GM12864 (cell line): ENCODE data around the gene EXOC6.

ENCODE experiments used
- DNase-seq: peaks from one replicate; pipeline ENCODE4 v3.0.0-alpha.2; 2011; ENCODE audit warnings: low read depth
- H3K4me3 ChIP-seq: 2 replicates; pipeline ENCODE4 v1.5.1; 2011; ENCODE audit warnings: mild to moderate bottlenecking, low read depth, low read length, control low read depth
- TF ChIP-seq, protein P1 (sequence below): IDR thresholded peaks from 2 replicates; pipeline ENCODE4 v1.5.1; 2011; ENCODE audit warnings: low read depth, mild to moderate bottlenecking, moderate library complexity, low read length, control low read depth, inconsistent platforms; ENCODE audit errors: missing control alignments

EXOC6 gene

DNA sequence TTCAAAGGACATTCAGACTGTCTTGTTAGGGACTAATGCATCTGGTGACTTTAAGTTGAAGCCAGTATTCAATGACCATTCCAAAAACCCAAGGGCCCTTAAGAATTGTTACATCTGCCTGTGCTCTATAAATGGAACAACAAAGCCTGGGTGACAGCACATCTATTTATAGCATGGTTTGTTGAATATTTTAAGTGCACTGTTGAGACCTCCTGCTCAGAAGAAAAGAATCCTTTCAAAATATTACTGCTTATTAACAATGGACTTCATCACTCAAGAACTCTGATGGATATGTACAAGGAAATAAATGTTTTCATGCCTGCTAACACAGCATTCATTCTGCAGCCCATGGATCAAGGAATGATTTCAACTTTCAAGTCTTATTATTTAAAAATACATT is 179.2 kb downstream of the EXOC6 start:
- no peak for DNase-seq
- H3K4me3 ChIP-seq = no peak overlapping the region
- TF ChIP-seq, protein P1, sequence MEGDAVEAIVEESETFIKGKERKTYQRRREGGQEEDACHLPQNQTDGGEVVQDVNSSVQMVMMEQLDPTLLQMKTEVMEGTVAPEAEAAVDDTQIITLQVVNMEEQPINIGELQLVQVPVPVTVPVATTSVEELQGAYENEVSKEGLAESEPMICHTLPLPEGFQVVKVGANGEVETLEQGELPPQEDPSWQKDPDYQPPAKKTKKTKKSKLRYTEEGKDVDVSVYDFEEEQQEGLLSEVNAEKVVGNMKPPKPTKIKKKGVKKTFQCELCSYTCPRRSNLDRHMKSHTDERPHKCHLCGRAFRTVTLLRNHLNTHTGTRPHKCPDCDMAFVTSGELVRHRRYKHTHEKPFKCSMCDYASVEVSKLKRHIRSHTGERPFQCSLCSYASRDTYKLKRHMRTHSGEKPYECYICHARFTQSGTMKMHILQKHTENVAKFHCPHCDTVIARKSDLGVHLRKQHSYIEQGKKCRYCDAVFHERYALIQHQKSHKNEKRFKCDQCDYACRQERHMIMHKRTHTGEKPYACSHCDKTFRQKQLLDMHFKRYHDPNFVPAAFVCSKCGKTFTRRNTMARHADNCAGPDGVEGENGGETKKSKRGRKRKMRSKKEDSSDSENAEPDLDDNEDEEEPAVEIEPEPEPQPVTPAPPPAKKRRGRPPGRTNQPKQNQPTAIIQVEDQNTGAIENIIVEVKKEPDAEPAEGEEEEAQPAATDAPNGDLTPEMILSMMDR = no peak

DNA sequence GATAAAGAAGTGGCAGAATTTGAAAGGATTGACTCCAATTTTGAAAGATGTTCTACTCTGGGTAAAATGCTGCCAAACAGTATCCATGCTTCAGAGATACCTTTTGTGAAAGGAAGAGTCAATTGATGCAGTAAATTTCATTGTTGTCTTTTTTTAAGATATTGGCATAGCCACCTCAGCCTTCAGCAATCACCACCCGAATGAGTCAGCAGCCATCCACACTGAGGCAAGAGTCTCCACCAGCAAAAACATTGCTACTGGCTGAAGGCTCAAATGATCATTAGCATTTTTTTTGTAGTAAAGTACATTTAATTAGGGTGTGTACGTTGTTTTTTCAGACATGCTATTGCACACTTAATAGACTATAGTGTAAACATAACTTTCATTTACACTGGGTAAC is 180.6 kb downstream of the EXOC6 start:
- TF ChIP-seq, protein P1 = no peak
- no peak overlapping the region for H3K4me3 ChIP-seq
- no peak for DNase-seq

DNA sequence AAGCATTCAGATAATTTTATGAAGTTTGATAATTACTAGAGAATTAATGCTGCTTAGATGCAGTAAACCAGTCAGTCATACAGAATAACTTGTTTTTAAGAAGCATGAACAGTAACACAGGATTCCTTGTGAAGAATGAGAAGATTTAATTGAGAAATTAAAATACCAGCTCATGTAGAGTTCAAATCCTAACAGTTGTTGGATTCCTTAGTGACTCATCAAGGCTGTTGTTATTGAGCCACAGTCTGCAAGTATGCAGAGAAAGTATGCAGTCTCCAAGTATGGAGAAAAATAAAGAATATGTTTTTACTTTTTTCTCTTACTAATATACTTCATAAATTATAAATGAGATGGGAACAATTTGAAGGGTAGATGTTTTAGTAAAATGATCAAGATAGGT is 182.1 kb downstream of the EXOC6 start:
- no peak for DNase-seq
- TF ChIP-seq, protein P1 = no peak
- H3K4me3 ChIP-seq = no peak overlapping the region

DNA sequence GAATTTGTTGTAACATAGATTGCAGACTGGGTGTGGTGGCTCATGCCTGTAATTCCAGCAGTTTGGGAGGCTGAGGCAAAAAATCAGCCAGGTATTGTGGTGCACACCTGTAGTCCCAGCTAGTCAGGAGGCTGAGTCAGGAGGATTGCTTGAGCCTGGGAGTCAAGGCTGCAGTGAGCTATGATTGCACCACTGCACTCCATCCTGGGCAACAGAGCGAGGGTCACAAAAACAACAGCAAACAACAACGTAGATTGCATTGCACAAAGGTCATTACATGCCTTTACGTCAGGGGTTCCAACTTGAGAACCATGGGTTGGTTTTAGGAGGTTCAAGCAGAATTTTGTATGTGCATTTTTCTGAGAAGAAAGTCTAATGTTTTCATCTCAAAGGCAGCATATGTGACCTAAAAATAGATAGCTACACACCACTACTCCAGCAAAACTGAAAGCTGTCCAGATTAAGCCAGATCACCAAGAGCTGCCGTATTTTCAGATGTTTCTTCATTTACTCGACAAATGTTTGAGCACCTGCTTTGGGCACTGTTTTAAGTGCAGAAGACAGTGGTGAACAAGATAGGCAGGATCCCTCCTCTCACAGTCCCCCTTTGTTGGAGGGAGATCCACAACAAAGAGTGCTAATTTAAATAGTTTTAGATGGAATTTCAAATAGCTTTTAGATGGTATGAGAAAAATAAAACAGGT is 183.9 kb downstream of the EXOC6 start:
- TF ChIP-seq, protein P1 = no peak
- DNase-seq = no peak

DNA sequence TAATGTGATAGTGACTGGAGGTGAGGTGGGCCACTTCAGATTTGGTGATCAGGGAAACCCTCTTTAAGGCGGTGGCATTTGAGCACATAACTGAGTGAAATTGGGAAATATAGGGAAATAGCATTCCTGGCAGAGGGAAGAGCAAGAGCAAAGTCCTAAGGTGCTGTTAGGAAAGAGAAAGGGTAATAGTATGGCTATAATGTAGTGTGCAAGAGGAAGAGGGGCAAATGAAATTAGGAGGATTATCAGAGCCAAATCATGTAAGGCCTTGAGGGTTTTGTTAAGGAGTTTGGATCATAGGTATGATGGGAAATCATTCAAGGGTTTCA is 184.5 kb downstream of the EXOC6 start:
- no peak for DNase-seq
- no peak overlapping the region for H3K4me3 ChIP-seq
- TF ChIP-seq, protein P1 = no peak

More for the DNA sequence above, 183.9 kb downstream of the EXOC6 start:
- no peak overlapping the region for H3K4me3 ChIP-seq

DNA sequence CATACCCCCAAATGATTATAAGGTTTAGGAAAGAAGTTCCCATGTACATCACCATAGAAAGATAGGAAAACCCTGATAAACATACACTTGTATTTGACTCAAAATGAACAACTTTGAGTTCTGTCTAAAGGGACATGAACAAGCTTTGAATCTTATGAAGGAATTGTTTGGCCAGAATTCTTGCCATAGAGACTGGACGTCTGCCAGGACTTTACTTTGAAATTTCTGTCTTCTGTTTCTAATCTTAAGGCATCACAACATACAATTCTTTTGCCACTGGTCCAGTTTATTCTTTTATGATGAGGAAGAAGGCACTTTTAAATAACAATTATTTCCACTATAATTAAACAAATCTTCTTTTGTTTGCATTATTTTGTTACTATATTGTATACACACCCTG is 186.1 kb downstream of the EXOC6 start:
- TF ChIP-seq, protein P1 = no peak
- no peak overlapping the region for H3K4me3 ChIP-seq
- no peak for DNase-seq

DNA sequence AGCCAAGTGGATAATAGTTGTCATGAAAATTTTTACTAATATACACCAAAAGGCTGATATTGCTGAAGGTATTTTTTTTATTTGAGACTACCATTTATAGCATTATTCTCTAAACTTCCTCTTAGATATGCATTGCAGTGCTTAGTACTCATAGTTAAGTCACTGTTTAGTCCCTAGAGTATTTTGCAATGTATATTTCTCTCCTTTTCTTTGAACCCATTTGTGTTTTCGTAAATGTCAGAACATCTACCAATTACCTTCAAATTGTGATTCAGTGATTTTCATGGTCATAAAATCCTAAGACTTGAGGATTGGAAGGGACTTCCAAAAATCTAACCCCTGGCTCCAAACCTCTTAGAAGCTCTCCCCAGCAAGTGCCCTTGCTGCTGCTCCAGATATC is 190.8 kb downstream of the EXOC6 start:
- TF ChIP-seq, protein P1 = no peak
- DNase-seq = no peak
- H3K4me3 ChIP-seq = no peak overlapping the region
